Measurements from ENCODE around the gene MOB3B.
"Not testable (repeated sequence)": the region's sequence is repeated elsewhere in the genome, so short reads cannot be mapped to it uniquely, and the experiment has no call there.

MOB3B gene

GRCh38 chr9:27473111-27473529, 56.5 kb downstream of the MOB3B start:
- peak; percentile 59 for DNase-seq (ENCODE audit: low spot score)

- no peak for DNase-seq (ENCODE audit: low spot score)
These were observed 57.4 kb downstream of the MOB3B start for GRCh38 chr9:27472195-27472594.

- no peak for DNase-seq (ENCODE audit: low spot score)
These were observed 57.8 kb downstream of the MOB3B start for GRCh38 chr9:27471789-27472188.

GRCh38 chr9:27471366-27471765, 58.2 kb downstream of the MOB3B start:
- DNase-seq (ENCODE audit: low spot score), result no peak

- DNase-seq (ENCODE audit: low spot score), result no peak
These were observed 59.2 kb downstream of the MOB3B start for GRCh38 chr9:27470291-27470856.

GRCh38 chr9:27469550-27469949, 60.1 kb downstream of the MOB3B start:
- no peak for DNase-seq (ENCODE audit: low spot score)

GRCh38 chr9:27468462-27469110, 61.0 kb downstream of the MOB3B start:
- peak; percentile 60 for DNase-seq (ENCODE audit: low spot score)

- no peak for DNase-seq (ENCODE audit: low spot score)
These were observed 61.6 kb downstream of the MOB3B start for GRCh38 chr9:27468000-27468399.

- no peak for DNase-seq (ENCODE audit: low spot score)
These were observed 62.1 kb downstream of the MOB3B start for GRCh38 chr9:27467486-27467885.

- DNase-seq (ENCODE audit: low spot score), result not testable (repeated sequence)
These were observed 63.1 kb downstream of the MOB3B start for GRCh38 chr9:27466516-27466915.

GRCh38 chr9:27464950-27465349, 64.7 kb downstream of the MOB3B start:
- DNase-seq (ENCODE audit: low spot score), result not testable (repeated sequence)

GRCh38 chr9:27462846-27463245, 66.8 kb downstream of the MOB3B start:
- no peak for DNase-seq (ENCODE audit: low spot score)

- no peak for DNase-seq (ENCODE audit: low spot score)
These were observed 67.2 kb downstream of the MOB3B start for GRCh38 chr9:27462434-27462833.

- DNase-seq (ENCODE audit: low spot score), result peak; percentile 40
These were observed 69.2 kb downstream of the MOB3B start for GRCh38 chr9:27460226-27461023.

- no peak for DNase-seq (ENCODE audit: low spot score)
These were observed 72.2 kb downstream of the MOB3B start for GRCh38 chr9:27457445-27457844.

- no peak for DNase-seq (ENCODE audit: low spot score)
These were observed 75.6 kb downstream of the MOB3B start for GRCh38 chr9:27453860-27454553.

- DNase-seq (ENCODE audit: low spot score), result no peak
These were observed 78.3 kb downstream of the MOB3B start for GRCh38 chr9:27451207-27451797.

GRCh38 chr9:27450752-27451151, 78.9 kb downstream of the MOB3B start:
- no peak for DNase-seq (ENCODE audit: low spot score)

- not testable (repeated sequence) for DNase-seq (ENCODE audit: low spot score)
These were observed 81.3 kb downstream of the MOB3B start for GRCh38 chr9:27448356-27448755.

- peak; percentile 39 for DNase-seq (ENCODE audit: low spot score)
These were observed 82.5 kb downstream of the MOB3B start for GRCh38 chr9:27447031-27447683.

GRCh38 chr9:27445688-27446087, 83.9 kb downstream of the MOB3B start:
- DNase-seq (ENCODE audit: low spot score), result no peak

All from Ammon's horn (tissue), 1 donor.